Germinal center (tissue), 1 donor: Measurements from ENCODE around the gene SMIM35.
"Not testable (repeated sequence)": the region's sequence is repeated elsewhere in the genome, so short reads cannot be mapped to it uniquely, and the experiment has no call there.

Experiments
- DNase-seq: peaks from one replicate; pipeline ENCODE4 v3.0.0; 2012; ENCODE audit warnings: mixed read lengths, low spot score

SMIM35 gene

GRCh38 chr11:118080296-118080695, 6.5 kb downstream of the SMIM35 start:
- DNase-seq = no peak

- no peak for DNase-seq
Observed at GRCh38 chr11:118079491-118079890, 7.3 kb downstream of the SMIM35 start.

- no peak for DNase-seq
Observed at GRCh38 chr11:118078911-118079411, 7.8 kb downstream of the SMIM35 start.

- DNase-seq = no peak
Observed at GRCh38 chr11:118076754-118077281, 9.9 kb downstream of the SMIM35 start, which contains the start of gene TMPRSS4. TMPRSS4 (plus strand) TSS chr11:118077078; CDS start chr11:118077303, 225 bp downstream.

GRCh38 chr11:118074785-118075184, 12.0 kb downstream of the SMIM35 start:
- DNase-seq = no peak

- DNase-seq = no peak
Observed at GRCh38 chr11:118074091-118074685, 12.6 kb downstream of the SMIM35 start.

GRCh38 chr11:118073554-118073953, 13.2 kb downstream of the SMIM35 start:
- DNase-seq = no peak

- no peak for DNase-seq
Observed at GRCh38 chr11:118071416-118072030, 15.2 kb downstream of the SMIM35 start.

GRCh38 chr11:118068945-118069612, 17.7 kb downstream of the SMIM35 start:
- DNase-seq = no peak

- DNase-seq = no peak
Observed at GRCh38 chr11:118068206-118068944, 18.4 kb downstream of the SMIM35 start.

GRCh38 chr11:118067006-118067405, 19.8 kb downstream of the SMIM35 start:
- no peak for DNase-seq

GRCh38 chr11:118065384-118065783, 21.4 kb downstream of the SMIM35 start:
- DNase-seq = no peak

GRCh38 chr11:118064956-118065355, 21.8 kb downstream of the SMIM35 start:
- no peak for DNase-seq

- not testable (repeated sequence) for DNase-seq
Observed at GRCh38 chr11:118062631-118063030, 24.1 kb downstream of the SMIM35 start.

GRCh38 chr11:118062181-118062580, 24.6 kb downstream of the SMIM35 start:
- not testable (repeated sequence) for DNase-seq

GRCh38 chr11:118061586-118062125, 25.1 kb downstream of the SMIM35 start:
- DNase-seq = no peak

GRCh38 chr11:118060869-118061268, 25.9 kb downstream of the SMIM35 start:
- no peak for DNase-seq

GRCh38 chr11:118060081-118060661, 26.6 kb downstream of the SMIM35 start:
- DNase-seq = no peak

- no peak for DNase-seq
Observed at GRCh38 chr11:118059246-118059940, 27.4 kb downstream of the SMIM35 start.

GRCh38 chr11:118058311-118059245, 28.2 kb downstream of the SMIM35 start:
- DNase-seq = no peak
